HepG2 (cell line): ENCODE measurements around the gene SLC13A3. TPM values are rescaled to one million over a fixed set of nuclear protein-coding genes. Genes with fewer than 3 reads are reported as not detected.
A peak's percentile ranks its signal among the peaks of the same experiment; 100 is the strongest.

Experiments
- ATM ChIP-seq: fragments of 450-650 bp; IDR thresholded peaks from 2 replicates; pipeline ENCODE4 v1.7.1; 2017; ENCODE audit warnings: mild to moderate bottlenecking, borderline replicate concordance
- CBFB ChIP-seq: sonication (generic); formaldehyde crosslinking; IDR thresholded peaks from 2 replicates; pipeline ENCODE4 v1.4.0; 2020; ENCODE audit warnings: missing genetic modification reagents
- DNMT3B ChIP-seq: conservative IDR thresholded peaks from 2 replicates; pipeline ENCODE4 v1.6.1; 2016; ENCODE audit warnings: missing biosample characterization, control low read depth
- FOSL2 ChIP-seq: sonication (generic); formaldehyde crosslinking; IDR thresholded peaks from 2 replicates; pipeline ENCODE4 v1.4.0; 2020; ENCODE audit warnings: missing genetic modification reagents
- FOXO1 ChIP-seq: sonication (generic); formaldehyde crosslinking; IDR thresholded peaks from 2 replicates; pipeline ENCODE4 v1.4.0; 2020; ENCODE audit warnings: missing genetic modification reagents
- HNRNPH1 ChIP-seq: fragments of 200-400 bp; formaldehyde crosslinking; optimal IDR thresholded peaks from 2 replicates; pipeline ENCODE3; 2017; ENCODE audit warnings: mild to moderate bottlenecking, low read depth, low read length
- KDM2A ChIP-seq: sonication (generic); formaldehyde crosslinking; IDR thresholded peaks from 2 replicates; pipeline ENCODE4 v1.4.0; 2020; ENCODE audit warnings: low read depth, missing genetic modification reagents, borderline replicate concordance
- MAFK ChIP-seq, 2 experiments: IDR thresholded peaks in 1 of 2; conservative IDR thresholded peaks in 1 of 2; 2 replicates each; pipeline ENCODE4 v1.6.1; 2011; ENCODE audit warnings: improper control_type of control experiment in 2 of 2, low read length in 2 of 2
- MIER3 ChIP-seq: IDR thresholded peaks from 2 replicates; pipeline ENCODE4 v1.6.1; 2016; ENCODE audit warnings: missing compliant biosample characterization, borderline replicate concordance
- MXD3 ChIP-seq: IDR thresholded peaks from 2 replicates; pipeline ENCODE4 v1.6.1; 2016; ENCODE audit warnings: mild to moderate bottlenecking, missing biosample characterization, missing genetic modification reagents
- NR2F6 ChIP-seq, 2 experiments: IDR thresholded peaks; 2 replicates each; pipeline ENCODE4 v1.6.1; 2016; ENCODE audit warnings: antibody characterized with exemption in 1 of 2, mild to moderate bottlenecking in 1 of 2
- POLR2AphosphoS2 ChIP-seq: IDR thresholded peaks from 2 replicates; pipeline ENCODE4 v1.6.1; 2011; ENCODE audit warnings: low read depth, low read length, improper control_type of control experiment
- PTBP1 ChIP-seq: fragments of 200-400 bp; formaldehyde crosslinking; IDR thresholded peaks from 2 replicates; pipeline ENCODE4 v1.6.1; 2018; ENCODE audit warnings: low read length, low read depth; ENCODE audit not compliant: poor library complexity, severe bottlenecking
- SALL2 ChIP-seq: sonication (generic); formaldehyde crosslinking; IDR thresholded peaks from 2 replicates; pipeline ENCODE4 v1.8.1; 2023; ENCODE audit warnings: mild to moderate bottlenecking, missing genetic modification reagents, inconsistent platforms
- SKI ChIP-seq: fragments of 450-650 bp; IDR thresholded peaks from one replicate; pipeline ENCODE4 v1.6.1; 2018; ENCODE audit warnings: mild to moderate bottlenecking; ENCODE audit not compliant: partially characterized antibody
- TGIF2 ChIP-seq: IDR thresholded peaks from 2 replicates; pipeline ENCODE4 v1.6.1; 2016; ENCODE audit warnings: control low read depth, missing compliant biosample characterization
- YEATS2 ChIP-seq: sonication (generic); formaldehyde crosslinking; IDR thresholded peaks from 2 replicates; pipeline ENCODE4 v1.4.0; 2020; ENCODE audit warnings: missing genetic modification reagents, borderline replicate concordance
- ZBTB25 ChIP-seq: IDR thresholded peaks from 2 replicates; pipeline ENCODE4 v1.6.1; 2018; ENCODE audit warnings: missing genetic modification reagents
- ZBTB7A ChIP-seq: sonication (generic); formaldehyde crosslinking; IDR thresholded peaks from 2 replicates; pipeline ENCODE4 v1.8.0; 2022; ENCODE audit warnings: mild to moderate bottlenecking, missing genetic modification reagents
- ZFY ChIP-seq: sonication (generic); formaldehyde crosslinking; IDR thresholded peaks from 2 replicates; pipeline ENCODE4 v1.4.0; 2020; ENCODE audit warnings: missing genetic modification reagents
- ZNF556 ChIP-seq: sonication (generic); formaldehyde crosslinking; IDR thresholded peaks from 2 replicates; pipeline ENCODE4 v1.4.0; 2020; ENCODE audit warnings: mild to moderate bottlenecking, missing genetic modification reagents, borderline replicate concordance
- ZNF558 ChIP-seq: sonication (generic); formaldehyde crosslinking; IDR thresholded peaks from 2 replicates; pipeline ENCODE4 v1.9.0; 2022; ENCODE audit warnings: mild to moderate bottlenecking, missing genetic modification reagents, borderline replicate concordance
- ZNF652 ChIP-seq: IDR thresholded peaks from 2 replicates; pipeline ENCODE4 v1.6.1; 2016; ENCODE audit warnings: low read depth, borderline replicate concordance
- ZNF83 ChIP-seq: sonication (generic); formaldehyde crosslinking; IDR thresholded peaks from 2 replicates; pipeline ENCODE4 v1.4.0; 2020; ENCODE audit warnings: missing genetic modification reagents, mild to moderate bottlenecking, borderline replicate concordance
- polyA plus RNA-seq, 8 experiments: library from polyadenylated mRNA; depleted of rRNA in 3 of 8; stranded (reverse) in 7 of 8; unstranded in 1 of 8; fragments of >200 nt; fragmentation: Illumina TruSeq in 4 of 8; extraction: Trizol in 4 of 8; gene quantifications; 2 replicates each; pipeline versions ENCODE4 v1.2.1 to v1.2.3, GENCODE V29; 2011 to 2016; ENCODE audit warnings: low read depth in 4 of 8, missing spikeins in 1 of 8, mixed read lengths in 1 of 8; ENCODE audit not compliant: insufficient read depth in 1 of 8
- total RNA-seq, 5 experiments: library from RNA; depleted of rRNA; stranded (reverse); fragments of >200 nt; fragmentation: Illumina TruSeq; extraction: Trizol; gene quantifications; 2 replicates each; pipeline ENCODE4 v1.2.3, GENCODE V29; 2016; ENCODE audit warnings: low read depth in 1 of 5
- TF ChIP-seq, protein P1 (sequence below): sonication (generic); formaldehyde crosslinking; IDR thresholded peaks from 2 replicates; pipeline ENCODE4 v1.4.0; 2020; ENCODE audit warnings: missing genetic modification reagents

Gene SLC13A3
- total and polyA plus RNA-seq, 2 of the 13 experiments (the other 11 are each of a cell fraction or from before 2014, with no cell fraction given) = 66.5 to 76.0 TPM

DNA sequence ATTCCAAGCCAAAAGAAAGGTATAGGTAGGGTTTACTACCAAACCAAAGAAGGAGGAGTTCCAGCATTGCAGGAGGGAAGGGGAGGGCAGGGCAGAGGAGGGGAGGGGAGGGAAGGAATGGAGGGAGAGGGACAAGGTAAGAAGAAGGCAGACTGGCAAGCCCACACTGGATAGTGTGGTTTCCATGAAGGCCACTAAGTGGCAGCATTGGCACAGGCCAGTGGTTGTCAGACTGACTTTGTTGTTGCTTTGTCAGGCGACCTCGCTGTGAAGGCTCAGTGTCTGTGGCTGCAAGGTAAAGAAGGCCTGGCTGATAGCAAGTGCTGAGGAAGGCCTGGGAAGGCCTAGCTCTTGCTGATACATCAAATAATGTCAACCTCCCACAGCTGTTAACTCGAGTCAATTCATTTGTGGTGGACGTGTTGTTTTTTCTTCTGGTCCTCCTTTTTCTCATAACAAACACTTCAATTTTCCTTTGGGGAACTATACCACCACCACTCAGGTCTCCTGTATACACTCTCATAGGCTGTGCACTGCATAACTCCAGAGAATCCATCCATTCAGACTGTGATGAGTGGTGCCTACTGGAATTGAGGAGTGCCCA is 130.2 kb downstream of the SLC13A3 start (continued):
- peak; percentile 17; the same call in 1 of the 2 replicates for TF ChIP-seq ZNF652 (CRISPR knock-in tag)
- TF ChIP-seq CBFB (CRISPR knock-in tag) = peak; percentile 82; the same call in 1 of the 2 replicates
- peak; percentile 61; the same call in 1 of the 2 replicates for TF ChIP-seq ZBTB25 (CRISPR knock-in tag)
- peak; percentile 93 for TF ChIP-seq TGIF2 (CRISPR knock-in tag)
- peak; percentile 69; the same call in 1 of the 2 replicates for TF ChIP-seq MIER3 (CRISPR knock-in tag)
- TF ChIP-seq NR2F6 (IDR thresholded peaks at IDR 0.05) = no peak
- peak; percentile 51; the same call in 1 of the 2 replicates for TF ChIP-seq NR2F6 (CRISPR knock-in tag; IDR thresholded peaks at IDR 0.05)
- peak; percentile 28; the same call in 1 of the 2 replicates for TF ChIP-seq ZNF556 (CRISPR knock-in tag)
- no peak for TF ChIP-seq ATM
- TF ChIP-seq HNRNPH1 = peak; percentile 33
- no peak for TF ChIP-seq POLR2AphosphoS2
- no peak for TF ChIP-seq PTBP1
- peak; percentile 48; the same call in 1 of the 2 replicates for TF ChIP-seq ZFY
- peak in 1 of 2 experiments; percentile 37; a peak in 1 of 4 replicates for TF ChIP-seq MAFK (conservative IDR thresholded peaks at IDR 0.05 in 1 of 2, IDR thresholded peaks at IDR 0.05 in 1 of 2; ENCODE audit: low read length in 2 of 2)
- peak; percentile 64; the same call in 1 of the 2 replicates for TF ChIP-seq KDM2A (CRISPR knock-in tag)
- peak; percentile 11 for TF ChIP-seq SKI
- TF ChIP-seq FOSL2 (CRISPR knock-in tag) = 0 out of 2 replicates have a peak, but pooled peaks have one; percentile 50
- no peak for TF ChIP-seq ZNF558 (CRISPR knock-in tag)
- TF ChIP-seq YEATS2 = no peak
- 0 out of 2 replicates have a peak, but pooled peaks have one; percentile 38 for TF ChIP-seq SALL2 (CRISPR knock-in tag)
- TF ChIP-seq ZBTB7A = 0 out of 2 replicates have a peak, but pooled peaks have one; percentile 32
- TF ChIP-seq ZNF83 (CRISPR knock-in tag) = no peak
- TF ChIP-seq FOXO1 (CRISPR knock-in tag) = peak; percentile 86
- TF ChIP-seq MXD3 (CRISPR knock-in tag) = 0 out of 2 replicates have a peak, but pooled peaks have one; percentile 27
- TF ChIP-seq, protein P1, sequence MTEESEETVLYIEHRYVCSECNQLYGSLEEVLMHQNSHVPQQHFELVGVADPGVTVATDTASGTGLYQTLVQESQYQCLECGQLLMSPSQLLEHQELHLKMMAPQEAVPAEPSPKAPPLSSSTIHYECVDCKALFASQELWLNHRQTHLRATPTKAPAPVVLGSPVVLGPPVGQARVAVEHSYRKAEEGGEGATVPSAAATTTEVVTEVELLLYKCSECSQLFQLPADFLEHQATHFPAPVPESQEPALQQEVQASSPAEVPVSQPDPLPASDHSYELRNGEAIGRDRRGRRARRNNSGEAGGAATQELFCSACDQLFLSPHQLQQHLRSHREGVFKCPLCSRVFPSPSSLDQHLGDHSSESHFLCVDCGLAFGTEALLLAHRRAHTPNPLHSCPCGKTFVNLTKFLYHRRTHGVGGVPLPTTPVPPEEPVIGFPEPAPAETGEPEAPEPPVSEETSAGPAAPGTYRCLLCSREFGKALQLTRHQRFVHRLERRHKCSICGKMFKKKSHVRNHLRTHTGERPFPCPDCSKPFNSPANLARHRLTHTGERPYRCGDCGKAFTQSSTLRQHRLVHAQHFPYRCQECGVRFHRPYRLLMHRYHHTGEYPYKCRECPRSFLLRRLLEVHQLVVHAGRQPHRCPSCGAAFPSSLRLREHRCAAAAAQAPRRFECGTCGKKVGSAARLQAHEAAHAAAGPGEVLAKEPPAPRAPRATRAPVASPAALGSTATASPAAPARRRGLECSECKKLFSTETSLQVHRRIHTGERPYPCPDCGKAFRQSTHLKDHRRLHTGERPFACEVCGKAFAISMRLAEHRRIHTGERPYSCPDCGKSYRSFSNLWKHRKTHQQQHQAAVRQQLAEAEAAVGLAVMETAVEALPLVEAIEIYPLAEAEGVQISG (CRISPR knock-in tag) = 0 out of 2 replicates have a peak, but pooled peaks have one; percentile 29
- TF ChIP-seq DNMT3B = no peak; the same call in 1 of the 2 replicates
